ENCODE measurements around the gene SRBD1. TPM values are rescaled to one million over a fixed set of nuclear protein-coding genes. Genes with fewer than 3 reads are reported as not detected.
A peak's percentile ranks its signal among the peaks of the same experiment; 100 is the strongest.

SRBD1 gene
- total and polyA plus RNA-seq, 8 donors = 13.4 to 20.0 (median 17.6) TPM

- intact Hi-C loops (cut with DNase I) = no loop called here
- TF ChIP-seq CTCF (IDR thresholded peaks at IDR 0.05) = peak in 1 of 2 donors; percentile 35
- Histone ChIP-seq H3K4me1 (peaks cover 0 to 4% of the 10 kb centered on the region in 2 donors), H3K27me3 (no peaks in the 10 kb centered on the region), H3K27ac (no peak overlapping the region), H3K9me3 (no peaks in the 10 kb centered on the region), H3K4me3 (no peak overlapping the region), H3K36me3 (peaks cover 0 to 12% of the 10 kb centered on the region in 2 donors)
- ATAC-seq (peak; percentile 68), DNase-seq (peak in 1 of 4 donors; percentile 26)
Observed at GRCh38 chr2:45578056-45578843, 32.8 kb downstream of the SRBD1 start.

- Histone ChIP-seq H3K4me1 (peaks cover 0 to under 1% of the 10 kb centered on the region in 2 donors), H3K27ac (no peak overlapping the region), H3K36me3 (peaks cover 0 to 12% of the 10 kb centered on the region in 2 donors), H3K27me3 (no peaks in the 10 kb centered on the region), H3K4me3 (no peak overlapping the region), H3K9me3 (no peaks in the 10 kb centered on the region)
- intact Hi-C loops (cut with DNase I) = no loop called here
- ATAC-seq (no peak), DNase-seq (no peak)
- no peak for TF ChIP-seq CTCF (IDR thresholded peaks at IDR 0.05)
Observed at GRCh38 chr2:45577441-45577840, 33.6 kb downstream of the SRBD1 start.

- Histone ChIP-seq H3K9me3 (no peaks in the 10 kb centered on the region), H3K4me1 (no peaks in the 10 kb centered on the region), H3K4me3 (no peak overlapping the region), H3K27ac (no peak overlapping the region), H3K36me3 (peaks cover 0 to 12% of the 10 kb centered on the region in 2 donors), H3K27me3 (no peaks in the 10 kb centered on the region)
- intact Hi-C loops (cut with DNase I) = no loop called here
- no peak for DNase-seq
- no peak for TF ChIP-seq CTCF (IDR thresholded peaks at IDR 0.05)
- ATAC-seq = no peak
Observed at GRCh38 chr2:45575881-45576280, 35.2 kb downstream of the SRBD1 start.

GRCh38 chr2:45572979-45573378 lies 38.1 kb downstream of the SRBD1 start:
- no peak for ATAC-seq

More at GRCh38 chr2:45572979-45573378, 38.1 kb downstream of the SRBD1 start:
- peaks cover 0 to 13% of the 10 kb centered on the region in 2 donors for H3K4me1 ChIP-seq
- no peaks in the 10 kb centered on the region for H3K27me3 ChIP-seq
- no peak overlapping the region for H3K4me3 ChIP-seq
- no peak for TF ChIP-seq CTCF (IDR thresholded peaks at IDR 0.05)
- intact Hi-C loops (cut with DNase I) = no loop called here
- no peak for DNase-seq
- H3K9me3 ChIP-seq = no peaks in the 10 kb centered on the region
- peaks cover 0 to 4% of the 10 kb centered on the region in 2 donors for H3K36me3 ChIP-seq
- H3K27ac ChIP-seq = no peak overlapping the region

All from left lung (tissue), 10 donors.